Liver (tissue), 9 donors: ENCODE data around the gene GPHA2. TPM values are rescaled to one million over a fixed set of nuclear protein-coding genes. Genes with fewer than 3 reads are reported as not detected.

ENCODE experiments used
- DNase-seq: peaks from one replicate; pipeline ENCODE4 v3.0.0-alpha.2; 2017; ENCODE audit warnings: low spot score
- H3K27ac ChIP-seq, 2 donors: one replicate each; pipeline ENCODE4 v1.7.0; 2013; ENCODE audit warnings: inconsistent platforms in 2 of 2, low read length in 2 of 2, control low read depth in 1 of 2, low read depth in 1 of 2, mild to moderate bottlenecking in 1 of 2
- H3K27me3 ChIP-seq, 4 donors: one replicate each; pipeline versions ENCODE4 v1.6.1 to v1.7.0; 2013; ENCODE audit warnings: low read length in 3 of 4, inconsistent platforms in 1 of 4, mild to moderate bottlenecking in 1 of 4, moderate library complexity in 1 of 4; ENCODE audit not compliant: control insufficient read depth in 4 of 4, insufficient read depth in 4 of 4
- H3K36me3 ChIP-seq, 4 donors: one replicate each; pipeline versions ENCODE4 v1.6.1 to v1.7.0; 2013; ENCODE audit warnings: low read length in 3 of 4, mild to moderate bottlenecking in 3 of 4, low read depth in 1 of 4, moderate library complexity in 1 of 4; ENCODE audit not compliant: control insufficient read depth in 4 of 4, insufficient read depth in 3 of 4
- H3K4me1 ChIP-seq, 4 donors: one replicate each; pipeline versions ENCODE4 v1.6.1 to v1.7.0; 2013; ENCODE audit warnings: low read length in 3 of 4, mild to moderate bottlenecking in 3 of 4, moderate library complexity in 1 of 4; ENCODE audit not compliant: control insufficient read depth in 4 of 4, insufficient read depth in 4 of 4
- H3K4me3 ChIP-seq, 3 donors: one replicate each; pipeline versions ENCODE4 v1.6.1 to v1.7.0; 2013; ENCODE audit warnings: low read length in 3 of 3, control low read depth in 1 of 3, low read depth in 1 of 3, mild to moderate bottlenecking in 1 of 3
- H3K9ac ChIP-seq, 2 donors: one replicate each; pipeline ENCODE4 v1.7.0; 2013; ENCODE audit warnings: low read length in 2 of 2, mild to moderate bottlenecking in 2 of 2, moderate library complexity in 2 of 2, control low read depth in 1 of 2, low read depth in 1 of 2
- H3K9me3 ChIP-seq, 4 donors: one replicate each; pipeline versions ENCODE4 v1.6.1 to v1.7.0; 2013; ENCODE audit warnings: low read length in 3 of 4; ENCODE audit not compliant: control insufficient read depth in 4 of 4
- ATF3 ChIP-seq: IDR thresholded peaks from 2 replicates; pipeline ENCODE4 v1.6.1; 2016; ENCODE audit warnings: antibody characterized with exemption
- CTCF ChIP-seq: fragments of 150-350 bp; IDR thresholded peaks from 2 replicates; pipeline ENCODE4 v1.5.1; 2017; ENCODE audit warnings: improper control_type of control experiment, low read depth, low read length; ENCODE audit not compliant: missing input control
- EGR1 ChIP-seq, 2 donors: IDR thresholded peaks; 2 replicates each; pipeline ENCODE4 v1.6.1; 2016 to 2018; ENCODE audit warnings: antibody characterized with exemption in 2 of 2, low read depth in 2 of 2
- FOXA1 ChIP-seq: IDR thresholded peaks from 2 replicates; pipeline ENCODE4 v1.6.1; 2016; ENCODE audit warnings: antibody characterized with exemption
- FOXA2 ChIP-seq: IDR thresholded peaks from 2 replicates; pipeline ENCODE4 v1.6.1; 2016; ENCODE audit warnings: antibody characterized with exemption
- GABPA ChIP-seq, 2 donors: IDR thresholded peaks in 1 of 2; conservative IDR thresholded peaks in 1 of 2; 2 replicates each; pipeline ENCODE4 v1.6.1; 2016; ENCODE audit warnings: antibody characterized with exemption in 2 of 2, mild to moderate bottlenecking in 1 of 2, moderate library complexity in 1 of 2
- HNF4A ChIP-seq, 2 donors: conservative IDR thresholded peaks; 2 replicates each; pipeline ENCODE4 v1.6.1; 2016; ENCODE audit warnings: antibody characterized with exemption in 2 of 2, mild to moderate bottlenecking in 2 of 2
- HNF4G ChIP-seq: IDR thresholded peaks from 2 replicates; pipeline ENCODE4 v1.6.1; 2016; ENCODE audit warnings: antibody characterized with exemption
- JUND ChIP-seq, 2 donors: IDR thresholded peaks; 2 replicates each; pipeline ENCODE4 v1.6.1; 2016; ENCODE audit warnings: antibody characterized with exemption in 2 of 2
- MAX ChIP-seq: IDR thresholded peaks from 2 replicates; pipeline ENCODE4 v1.6.1; 2016; ENCODE audit warnings: antibody characterized with exemption
- NR2F2 ChIP-seq: IDR thresholded peaks from 2 replicates; pipeline ENCODE4 v1.6.1; 2016; ENCODE audit warnings: antibody characterized with exemption
- REST ChIP-seq: IDR thresholded peaks from 2 replicates; pipeline ENCODE4 v1.6.1; 2016; ENCODE audit warnings: antibody characterized with exemption, mild to moderate bottlenecking
- RXRA ChIP-seq, 2 donors: IDR thresholded peaks; 2 replicates each; pipeline ENCODE4 v1.6.1; 2017 to 2018; ENCODE audit warnings: antibody characterized with exemption in 2 of 2, mild to moderate bottlenecking in 1 of 2
- SP1 ChIP-seq: IDR thresholded peaks from 2 replicates; pipeline ENCODE4 v1.6.1; 2018; ENCODE audit warnings: antibody characterized with exemption, mild to moderate bottlenecking
- TAF1 ChIP-seq: conservative IDR thresholded peaks from 2 replicates; pipeline ENCODE4 v1.6.1; 2016; ENCODE audit warnings: antibody characterized with exemption, mild to moderate bottlenecking
- YY1 ChIP-seq: IDR thresholded peaks from 2 replicates; pipeline ENCODE4 v1.6.1; 2016; ENCODE audit warnings: antibody characterized with exemption, mild to moderate bottlenecking
- WGBS: extraction: QIAGEN DNeasy Blood & Tissue Kit; methylation state at CpG from one replicate; pipeline ENCODE4 v1.1.7; 2013; 5-methylcytosine and 5-hydroxymethylcytosine counted together
- polyA plus RNA-seq, 2 donors: library from polyadenylated mRNA; stranded (reverse) in 1 of 2; unstranded in 1 of 2; fragments of 200-250 nt in 1 of 2; fragments of >200 nt in 1 of 2; fragmentation: Nextera tagmentation in 1 of 2; extraction: Ambion mirVana in 1 of 2; gene quantifications; one replicate each; pipeline versions ENCODE4 v1.2.1 to v1.2.3, GENCODE V29; 2013 to 2015
- total RNA-seq, 2 donors: library from RNA; depleted of rRNA; stranded (reverse); fragments of >200 nt; gene quantifications; one replicate each; pipeline ENCODE4 v1.2.3, GENCODE V29; 2014
- donor health status: healthy.
- donor health status: healthy.
- donor health status: healthy.
- donor health status: healthy.
- donor health status: healthy.

Gene GPHA2
- total and polyA plus RNA-seq, 4 donors: not detected

GRCh38 chr11:64898076-64898445 is 37.6 kb downstream of the GPHA2 start:
- H3K27ac ChIP-seq: no peak overlapping the region
- no peak for TF ChIP-seq FOXA1
- TF ChIP-seq HNF4G: no peak
- no peak for TF ChIP-seq JUND (IDR thresholded peaks at IDR 0.05)
- TF ChIP-seq NR2F2: no peak
- TF ChIP-seq SP1: no peak
- no peak for TF ChIP-seq HNF4A (conservative IDR thresholded peaks at IDR 0.05)
- no peak for TF ChIP-seq YY1
- no peak for TF ChIP-seq MAX
- TF ChIP-seq RXRA (IDR thresholded peaks at IDR 0.05): no peak
- over 99% methylated on average over 9 of the region's 9 CpGs for WGBS
- H3K36me3 ChIP-seq: peaks cover 22 to 71% (median 39%) of the 10 kb centered on the region in 4 donors
- no peak for DNase-seq
- H3K27me3 ChIP-seq: no peaks in the 10 kb centered on the region
- no peaks in the 10 kb centered on the region for H3K9me3 ChIP-seq
- H3K9ac ChIP-seq: no peak overlapping the region
- no peak overlapping the region for H3K4me3 ChIP-seq
- peaks cover 11 to 16% (median 13%) of the 10 kb centered on the region in 4 donors for H3K4me1 ChIP-seq

GRCh38 chr11:64897381-64898075 is 38.2 kb downstream of the GPHA2 start:
- H3K9me3 ChIP-seq: no peaks in the 10 kb centered on the region
- WGBS: 97% methylated on average over 19 of the region's 19 CpGs
- no peaks in the 10 kb centered on the region for H3K27me3 ChIP-seq
- TF ChIP-seq NR2F2 (no peak), HNF4A (conservative IDR thresholded peaks at IDR 0.05) (no peak), JUND (IDR thresholded peaks at IDR 0.05) (no peak), FOXA2 (no peak), GABPA (IDR thresholded peaks at IDR 0.05 in 1 of 2, conservative IDR thresholded peaks at IDR 0.05 in 1 of 2) (no peak), SP1 (no peak), TAF1 (no peak), CTCF (no peak), RXRA (IDR thresholded peaks at IDR 0.05) (no peak), EGR1 (IDR thresholded peaks at IDR 0.05; ENCODE audit: low read depth in 2 of 2) (no peak), REST (no peak), ATF3 (no peak), FOXA1 (no peak)
- no peak for DNase-seq
- no peak overlapping the region for H3K9ac ChIP-seq
- peaks cover 11 to 18% (median 13%) of the 10 kb centered on the region in 4 donors for H3K4me1 ChIP-seq
- no peak overlapping the region for H3K4me3 ChIP-seq
- H3K27ac ChIP-seq: no peak overlapping the region
- peaks cover 20 to 65% (median 36%) of the 10 kb centered on the region in 4 donors for H3K36me3 ChIP-seq
